IPS-NIHi7 (cell line): ENCODE measurements around the gene TRIM50.
"Not testable (repeated sequence)": the region's sequence is repeated elsewhere in the genome, so short reads cannot be mapped to it uniquely, and the experiment has no call there.

ENCODE experiments used
- DNase-seq: peaks from one replicate; pipeline ENCODE4 v3.0.0; 2012; ENCODE audit warnings: mixed read lengths; ENCODE audit errors: extremely low spot score

The TRIM50 gene

DNA sequence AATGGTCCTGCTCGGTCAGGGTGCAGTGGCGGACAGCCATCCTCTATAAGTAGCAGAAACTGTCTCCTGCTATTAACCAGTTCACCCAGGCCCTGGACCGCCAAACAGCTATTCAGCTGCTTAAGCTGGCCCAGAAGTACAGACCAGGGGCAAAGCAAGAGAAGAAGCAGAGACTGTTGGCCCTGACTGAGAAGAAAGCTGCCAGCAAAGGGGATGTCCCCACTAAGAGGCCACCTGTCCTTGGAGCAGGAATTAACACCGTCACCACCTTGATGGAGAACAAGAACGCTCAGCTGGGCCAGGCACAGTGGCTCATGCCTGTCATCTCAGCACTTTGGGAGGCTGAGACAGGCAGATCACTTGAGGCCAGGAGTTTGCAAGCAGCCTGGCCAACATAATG, 13.6 kb downstream of the TRIM50 start:
- no peak for DNase-seq

DNA sequence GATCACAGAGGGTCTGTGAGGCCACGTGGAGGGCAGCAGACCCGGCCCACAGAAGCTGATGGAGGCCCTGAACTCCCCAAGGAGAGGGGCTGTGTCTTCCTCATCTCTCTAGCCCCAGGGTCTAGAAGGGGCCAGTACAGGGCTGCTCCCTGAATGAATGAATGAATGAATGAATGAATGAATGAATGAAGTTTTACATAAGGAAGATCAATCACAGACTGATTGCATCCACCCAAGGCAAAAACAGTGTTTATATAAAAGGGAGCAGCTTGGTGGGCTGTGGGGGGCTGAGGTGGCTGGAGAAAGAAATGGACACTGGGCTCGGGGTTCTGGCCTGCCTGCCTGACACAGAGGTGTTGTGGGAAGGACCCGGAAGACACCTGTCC, 14.4 kb downstream of the TRIM50 start:
- no peak for DNase-seq

DNA sequence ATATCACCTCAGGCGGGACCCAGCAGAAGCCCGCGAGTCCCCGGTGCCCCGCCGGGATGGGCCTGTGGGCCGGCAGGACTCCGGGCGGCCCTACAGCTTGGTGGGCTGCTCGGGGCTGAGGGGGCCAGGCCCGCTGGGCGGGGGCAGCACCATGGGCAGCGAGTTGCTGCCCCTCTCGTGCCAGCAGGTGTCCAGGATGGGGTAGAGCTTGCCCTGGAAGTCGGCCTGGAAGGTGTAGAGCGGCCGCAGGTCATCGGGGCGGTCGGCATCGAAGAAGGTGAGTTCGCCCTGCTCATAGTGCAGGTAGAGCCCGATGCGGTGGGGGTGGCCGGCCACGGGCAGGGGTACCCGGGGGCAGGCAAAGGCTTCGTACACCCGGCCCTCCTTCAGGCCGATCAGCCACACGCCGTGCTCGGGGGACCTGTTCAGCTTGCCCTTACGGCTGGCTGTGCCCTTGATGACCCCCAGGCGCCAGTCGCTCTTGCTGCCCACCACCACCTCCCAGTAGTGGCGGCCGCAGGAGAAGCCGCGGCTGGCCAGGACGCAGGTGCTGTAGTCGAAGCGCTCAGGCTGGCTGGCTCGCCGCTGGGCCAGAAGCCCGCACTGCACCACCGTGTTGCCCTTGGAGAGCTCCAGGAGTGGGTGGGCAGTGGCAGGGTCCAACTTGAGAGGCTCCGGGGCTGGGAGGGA, 14.9 kb downstream of the TRIM50 start:
- no peak for DNase-seq

DNA sequence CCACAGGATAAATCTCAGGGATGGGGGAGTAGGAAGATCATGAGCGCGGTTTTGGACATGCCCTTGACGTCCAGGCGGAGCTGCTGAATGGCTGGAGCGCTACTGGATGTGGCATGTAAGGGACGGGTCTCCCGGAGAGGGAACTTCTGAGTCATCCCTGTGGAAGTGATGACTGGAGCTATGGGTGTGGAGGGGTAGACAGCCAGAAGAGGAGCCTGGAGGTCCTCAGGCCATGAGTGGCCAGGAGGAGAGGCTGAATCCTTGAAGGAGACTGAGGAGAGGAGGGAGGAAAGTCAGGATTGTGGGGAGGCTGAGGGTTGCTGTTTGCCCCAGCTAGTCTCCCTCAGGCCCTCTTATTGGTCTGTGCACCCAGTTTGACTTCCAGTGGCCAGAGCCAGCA, 16.5 kb downstream of the TRIM50 start:
- not testable (repeated sequence) for DNase-seq

DNA sequence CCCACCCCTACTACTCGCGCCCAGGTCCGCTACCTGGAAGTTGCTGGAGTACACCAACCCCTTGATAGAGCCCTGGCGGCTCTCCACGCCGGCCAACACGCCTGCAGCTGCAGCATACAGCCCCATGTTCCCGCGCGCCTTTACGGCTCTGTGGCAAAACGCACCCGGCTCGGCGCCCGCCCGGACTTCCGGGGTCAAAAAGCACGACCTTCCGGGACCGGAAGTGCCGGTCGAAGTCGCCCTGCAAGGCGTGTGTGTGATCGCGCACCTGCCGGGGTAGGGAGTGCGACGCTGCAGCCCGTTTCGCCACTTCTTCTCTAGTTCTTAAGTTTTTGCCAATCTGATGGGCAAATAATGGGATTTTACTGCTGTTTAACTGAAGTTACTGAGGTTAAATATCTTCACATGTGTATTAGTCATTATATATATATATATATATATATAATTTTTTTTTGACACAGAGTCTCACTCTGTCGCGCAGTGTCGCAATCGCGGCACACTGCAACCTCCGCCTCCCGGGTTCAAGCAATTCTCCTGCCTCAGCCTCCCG, 19.1 kb downstream of the TRIM50 start, which contains the start of gene NSUN5:
Gene NSUN5, minus strand, starts transcription at position 162 of the 550 bp plus-strand sequence. Its CDS starts 36 bp downstream, at position 126.
- peak; percentile 93 for DNase-seq

DNA sequence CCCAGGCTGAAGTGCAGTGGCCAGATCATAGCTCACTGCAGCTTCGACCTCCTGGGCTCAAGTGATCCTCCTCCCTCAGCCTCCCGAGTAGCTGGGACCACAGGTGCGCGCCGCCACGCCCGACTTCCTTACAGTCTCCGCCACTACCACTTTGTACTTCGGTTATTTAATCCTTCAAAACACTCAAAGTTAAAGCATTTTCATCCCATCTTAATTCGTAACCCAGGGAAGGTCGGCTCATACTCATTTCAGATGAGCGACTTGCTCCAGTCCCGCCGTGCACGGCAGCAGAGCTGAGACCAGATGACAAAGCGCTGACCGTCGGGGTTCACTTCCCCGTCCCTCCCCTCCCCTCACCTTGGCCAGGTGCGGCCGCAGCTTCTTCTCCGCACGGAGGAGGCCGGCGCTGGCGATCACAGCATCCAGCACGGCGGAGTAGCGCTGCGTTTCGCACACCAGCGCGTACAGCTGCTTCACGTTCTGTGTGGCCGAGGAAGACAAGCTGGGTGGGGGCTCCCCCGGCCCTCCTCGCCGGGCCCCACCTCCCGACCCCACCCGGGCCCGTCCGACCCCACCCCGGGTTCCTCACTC, 19.7 kb downstream of the TRIM50 start:
- peak; percentile 27 for DNase-seq

DNA sequence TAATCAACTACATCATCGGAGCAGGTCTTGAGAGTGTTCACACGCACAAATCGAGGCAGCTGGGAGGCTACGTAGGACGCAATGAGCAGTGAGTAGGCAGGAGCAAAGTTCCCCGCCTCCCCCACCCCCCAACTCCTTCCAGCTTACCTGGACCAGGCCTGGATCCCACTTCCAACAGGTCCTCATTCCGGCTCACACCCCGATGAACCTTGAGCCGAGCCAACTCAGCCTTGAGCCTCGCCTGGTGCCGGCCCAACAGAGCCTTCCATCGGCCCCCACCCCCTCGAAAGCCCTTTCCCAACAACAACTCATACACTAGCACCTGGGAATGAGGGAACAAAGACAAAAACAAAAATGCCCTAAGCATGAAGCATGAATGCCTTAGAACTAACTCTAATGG, 20.4 kb downstream of the TRIM50 start:
- no peak for DNase-seq

DNA sequence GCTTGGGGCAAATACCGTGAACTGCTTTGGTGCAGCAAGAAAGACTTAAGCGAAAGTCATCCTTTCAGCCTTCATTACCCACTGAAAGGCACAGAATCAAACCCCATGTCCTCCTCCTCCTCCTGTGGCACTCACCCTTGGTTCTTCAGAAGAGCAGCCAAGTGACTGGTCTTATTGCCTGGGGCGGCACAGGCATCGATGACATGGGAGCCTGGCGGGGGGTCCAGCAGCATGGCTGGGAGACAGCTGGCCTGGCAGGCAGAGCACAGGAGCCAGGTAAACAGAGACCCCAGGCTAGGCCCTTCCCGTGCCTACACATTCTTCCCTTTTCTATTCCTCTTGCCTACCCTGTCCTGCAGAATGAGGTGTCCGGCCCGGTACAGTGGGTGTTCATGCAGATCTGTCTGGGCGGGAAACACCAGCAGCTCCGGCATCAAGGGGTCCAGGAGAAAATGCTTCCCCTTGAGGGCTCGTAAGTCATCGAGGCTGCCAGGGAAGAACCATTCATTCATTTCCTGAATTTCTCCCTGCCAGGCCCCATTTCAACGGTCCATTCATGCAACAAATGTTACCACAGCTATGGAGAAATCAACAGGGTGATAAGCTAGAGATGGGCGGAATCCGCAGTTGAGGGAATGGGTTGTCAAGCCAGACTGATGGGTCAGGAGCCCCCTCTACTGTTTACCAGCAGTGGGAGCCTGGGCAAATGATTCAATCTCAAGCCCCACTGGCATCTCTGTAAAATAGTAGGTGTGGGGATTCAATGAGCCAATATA, 23.1 kb downstream of the TRIM50 start:
- DNase-seq, result not testable (repeated sequence)

DNA sequence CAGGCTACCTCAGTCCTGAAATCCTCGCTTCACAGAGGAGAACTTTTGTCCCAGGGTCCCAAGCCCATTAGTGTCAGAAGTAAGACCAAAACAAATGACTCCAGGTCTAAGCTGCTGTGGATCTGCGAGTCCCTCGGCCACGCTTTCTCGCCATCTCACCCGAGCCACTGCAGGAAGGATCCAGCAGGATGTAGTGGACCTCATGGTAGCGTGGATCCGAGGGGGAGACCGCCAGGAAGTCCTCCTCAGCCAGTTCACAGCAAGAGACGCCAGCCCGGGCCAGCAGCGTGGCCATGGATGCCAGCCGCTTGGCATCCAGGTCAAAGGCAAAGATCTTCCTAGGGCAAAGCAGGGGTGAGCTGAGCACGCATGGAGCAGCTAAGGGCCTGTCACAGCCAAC, 23.8 kb downstream of the TRIM50 start:
- no peak for DNase-seq

DNA sequence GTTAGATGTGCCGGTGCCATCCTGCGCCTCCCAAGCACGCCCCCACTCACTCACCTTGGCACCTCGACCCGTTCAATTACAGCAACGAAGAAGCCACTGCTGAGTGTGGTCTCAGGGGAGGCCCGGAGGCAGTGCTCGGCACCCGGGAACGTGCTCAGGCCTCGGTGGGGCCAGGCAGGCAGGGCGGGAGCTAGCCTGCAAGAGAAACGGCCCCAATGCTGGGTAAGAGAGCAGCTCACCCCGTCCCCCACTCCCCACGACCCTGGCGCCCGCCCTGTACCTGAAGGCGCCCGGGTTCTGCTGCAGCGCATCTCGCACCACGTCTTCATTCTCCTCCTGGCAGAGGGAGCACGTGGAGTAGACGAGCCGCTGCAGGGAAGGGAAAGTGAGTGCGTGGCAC, 24.3 kb downstream of the TRIM50 start:
- no peak for DNase-seq

DNA sequence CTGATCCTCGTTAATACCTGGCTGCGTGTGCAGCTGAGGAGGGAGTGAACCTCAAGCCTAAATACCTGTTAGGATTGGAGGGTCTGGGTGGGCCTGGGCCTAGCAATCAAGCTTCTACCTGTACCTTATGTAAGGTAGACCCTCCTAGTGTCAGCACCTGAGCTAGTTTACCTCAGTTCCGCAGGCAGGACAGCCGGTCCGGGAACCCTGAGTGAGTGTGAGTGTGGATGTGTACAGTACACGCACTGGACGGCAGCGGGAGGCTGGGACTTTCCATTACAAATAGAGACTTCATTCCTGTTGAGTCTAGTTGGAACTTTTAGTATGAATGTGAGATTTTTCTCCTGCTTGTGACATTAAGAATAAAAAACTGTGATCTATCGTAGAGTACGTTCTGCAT, 25.0 kb downstream of the TRIM50 start:
- not testable (repeated sequence) for DNase-seq

DNA sequence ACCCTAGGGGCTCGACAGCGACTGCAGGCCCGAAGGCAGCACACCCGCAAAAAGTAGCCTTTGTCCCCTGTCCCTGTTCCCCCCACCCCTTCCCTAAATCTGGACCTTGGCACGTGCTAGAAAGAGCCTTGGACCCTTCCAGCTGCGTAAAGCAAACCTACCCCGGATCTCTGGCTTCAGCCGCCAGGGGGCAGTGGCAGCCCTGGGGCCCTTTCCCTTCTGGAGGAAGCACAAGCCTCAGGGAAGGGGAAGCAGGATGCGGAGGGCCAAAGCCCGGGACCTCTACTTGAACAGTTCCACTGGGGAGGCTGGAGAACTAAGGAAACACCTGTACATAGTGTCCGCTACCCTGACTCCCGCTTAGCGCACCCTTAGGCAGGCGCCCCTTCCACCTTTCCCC, 26.8 kb downstream of the TRIM50 start:
- not testable (repeated sequence) for DNase-seq

DNA sequence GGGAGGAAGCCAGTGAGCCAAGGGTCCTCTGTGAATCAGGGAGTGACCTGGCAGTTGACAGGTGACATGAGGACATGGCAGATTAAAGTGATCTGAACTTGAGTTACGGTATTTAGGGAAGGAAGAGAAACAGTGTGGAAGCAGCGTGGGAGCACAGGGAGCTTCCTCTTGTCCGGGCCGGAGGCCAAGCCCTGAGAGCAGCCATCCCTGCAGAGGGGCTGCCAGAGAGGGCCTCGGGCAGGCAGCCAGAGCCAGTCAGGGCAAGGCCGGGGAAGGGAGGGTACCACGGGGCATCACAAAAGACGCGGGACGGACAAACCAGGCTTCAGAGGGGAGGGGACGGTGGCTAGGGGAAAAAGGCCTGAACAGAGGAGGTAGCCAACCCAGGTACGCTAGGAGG, 28.1 kb downstream of the TRIM50 start:
- not testable (repeated sequence) for DNase-seq

DNA sequence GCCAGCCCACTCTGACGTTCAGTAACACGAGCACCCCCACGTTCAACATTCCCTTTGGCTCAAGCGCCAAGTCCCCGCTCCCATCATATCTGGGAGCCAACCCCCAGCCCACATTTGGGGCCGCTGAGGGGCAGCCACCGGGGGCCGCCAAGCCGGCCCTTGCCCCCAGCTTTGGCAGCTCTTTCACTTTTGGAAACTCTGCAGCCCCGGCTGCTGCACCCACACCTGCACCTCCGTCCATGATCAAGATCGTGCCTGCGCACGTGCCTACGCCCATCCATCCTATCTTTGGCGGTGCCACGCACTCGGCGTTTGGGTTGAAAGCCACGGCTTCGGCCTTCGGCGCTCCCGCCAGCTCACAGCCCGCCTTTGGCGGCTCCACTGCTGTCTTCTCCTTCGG, 30.2 kb downstream of the TRIM50 start:
- DNase-seq, result not testable (repeated sequence)

DNA sequence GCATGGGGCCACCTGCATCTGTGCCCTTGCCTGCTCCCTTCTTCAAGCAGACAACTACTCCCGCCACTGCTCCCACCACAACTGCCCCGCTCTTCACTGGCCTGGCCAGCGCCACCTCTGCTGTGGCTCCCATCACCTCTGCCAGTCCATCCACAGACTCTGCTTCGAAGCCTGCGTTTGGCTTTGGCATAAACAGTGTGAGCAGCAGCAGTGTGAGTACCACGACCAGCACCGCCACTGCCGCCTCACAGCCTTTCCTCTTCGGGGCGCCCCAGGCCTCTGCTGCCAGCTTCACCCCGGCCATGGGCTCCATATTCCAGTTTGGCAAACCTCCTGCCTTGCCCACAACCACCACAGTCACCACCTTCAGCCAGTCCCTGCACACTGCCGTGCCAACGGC, 30.6 kb downstream of the TRIM50 start:
- DNase-seq, result not testable (repeated sequence)

DNA sequence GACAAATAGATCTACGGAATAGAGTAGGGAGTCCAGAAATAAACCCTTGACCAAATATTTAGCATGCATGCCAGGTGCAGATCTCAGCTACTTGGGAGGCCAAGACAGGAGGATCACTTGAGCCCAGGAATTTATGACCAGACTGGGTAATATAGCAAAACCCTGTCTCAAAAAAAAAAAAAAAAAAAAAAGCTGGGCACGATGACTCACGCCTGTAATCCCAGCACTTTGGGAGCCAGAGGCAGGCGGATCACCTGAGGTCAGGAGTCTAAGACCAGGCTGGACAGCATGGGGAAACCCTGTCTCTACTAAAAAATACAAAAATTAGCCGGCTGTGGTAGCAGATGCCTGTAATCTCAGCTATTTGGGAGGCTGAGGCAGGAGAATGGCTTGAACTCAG, 50.7 kb downstream of the TRIM50 start:
- not testable (repeated sequence) for DNase-seq

DNA sequence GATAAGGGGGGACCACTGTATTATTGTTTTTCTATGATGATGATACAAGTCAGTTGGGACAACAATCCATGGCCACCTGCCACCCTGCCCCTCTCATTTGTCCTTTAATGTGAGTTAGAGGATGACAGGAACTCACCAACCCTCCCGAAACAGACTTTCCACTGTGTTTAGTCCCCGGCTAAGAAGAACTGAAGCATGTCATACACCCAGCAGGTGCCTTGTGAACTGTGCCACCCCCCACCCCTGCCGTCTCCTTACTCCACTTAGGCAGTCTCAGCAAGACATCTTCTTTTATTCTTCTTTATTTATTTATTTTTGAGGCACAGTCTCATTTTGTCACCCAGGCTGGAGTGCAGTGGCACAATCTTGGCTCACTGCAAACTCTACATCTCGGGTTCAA, 60.1 kb downstream of the TRIM50 start:
- not testable (repeated sequence) for DNase-seq

DNA sequence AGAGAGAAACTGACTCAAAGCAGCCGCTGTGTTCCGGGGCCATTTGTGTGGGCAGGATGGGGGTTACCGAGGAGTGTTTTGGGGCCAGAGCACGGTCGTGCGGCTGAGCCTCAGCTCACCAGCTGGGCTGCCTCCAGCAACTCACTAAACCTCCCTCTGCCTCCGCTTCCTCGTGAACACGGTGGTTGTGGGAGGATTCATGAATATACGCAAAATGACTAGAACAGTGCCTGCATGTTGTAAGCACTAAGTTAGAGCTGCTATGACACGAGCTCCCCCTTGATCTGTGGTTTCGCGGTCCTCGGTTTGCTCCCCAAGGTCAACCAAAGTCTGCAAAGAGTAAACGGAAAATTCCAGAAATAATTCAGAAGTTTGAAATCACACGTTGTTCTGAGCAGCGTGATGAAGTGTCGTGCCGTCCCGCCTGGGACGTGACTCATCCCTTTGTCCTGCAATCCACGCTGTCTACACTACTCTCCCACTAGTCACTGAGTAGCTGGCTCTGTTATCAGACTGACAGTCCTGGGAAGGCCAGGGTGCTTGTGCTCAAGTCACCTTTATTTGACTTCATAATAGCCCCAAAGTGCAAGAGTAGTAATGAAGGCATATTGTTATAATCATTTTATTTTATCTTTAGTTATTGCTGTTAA, 61.0 kb downstream of the TRIM50 start:
- not testable (repeated sequence) for DNase-seq
